Pancreas (tissue), 10 donors: ENCODE results near the gene NOSIP. TPM values are rescaled to one million over a fixed set of nuclear protein-coding genes. Genes with fewer than 3 reads are reported as not detected.

Experiments used
- ATAC-seq, 4 donors: fragments of 200-7000 bp; cut with Tn5 transposase; one replicate each; pipeline versions ENCODE4 v1.8.0 to v1.9.1; 2020; ENCODE audit warnings: mild to moderate bottlenecking in 4 of 4, moderate library complexity in 4 of 4
- DNase-seq, 6 donors: peaks; one replicate each; pipeline ENCODE4 v3.0.0-alpha.2; 2020
- FAIRE-seq: peaks from 2 replicates; lab custom pipeline; 2012; peaks lifted over from hg19 to GRCh38; lab: Jason Lieb, UNC
- H3K27ac ChIP-seq, 4 donors: fragments of 200-600 bp; sonication (generic); 1 replicate in 3 of 4; 2 replicates in 1 of 4; pipeline versions ENCODE4 v1.5.0 to v1.8.0; 2020
- H3K27me3 ChIP-seq, 4 donors: fragments of 200-600 bp; one replicate each; pipeline ENCODE4 v1.8.0; 2021
- H3K36me3 ChIP-seq, 3 donors: fragments of 200-600 bp; sonication (generic) in 1 of 3; one replicate each; pipeline versions ENCODE4 v1.5.0 to v1.8.0; 2020 to 2021
- H3K4me1 ChIP-seq, 3 donors: fragments of 200-600 bp; one replicate each; pipeline ENCODE4 v1.8.0; 2021
- H3K4me3 ChIP-seq, 4 donors: fragments of 200-600 bp; sonication (generic) in 2 of 4; one replicate each; pipeline versions ENCODE4 v1.5.0 to v1.8.0; 2020 to 2021
- H3K9me3 ChIP-seq, 4 donors: fragments of 200-600 bp; one replicate each; pipeline ENCODE4 v1.8.0; 2021
- WGBS, 2 donors: extraction: QIAGEN DNeasy Blood & Tissue Kit; methylation state at CpG; one replicate each; pipeline ENCODE4 v1.1.7; 2013; 5-methylcytosine and 5-hydroxymethylcytosine counted together
- intact Hi-C, 3 donors: fragments of 100-400 bp; cut with DNase I; formaldehyde crosslinking; loops; one replicate each; pipeline versions ENCODE4 v1.11.1 to v1.14.2; 2022
- polyA plus RNA-seq, 2 donors: library from polyadenylated mRNA; stranded (reverse); fragments of 200-250 nt; gene quantifications; one replicate each; pipeline ENCODE4 v1.2.3, GENCODE V29; 2013
- total RNA-seq, 6 donors: library from RNA; stranded (reverse); fragmentation: NEBNext Ultra II Directional in 4 of 6; extraction: Animal tissue kit (Norgen Biotek cat#: 25700) in 4 of 6; gene quantifications; one replicate each; pipeline versions ENCODE4 v1.2.1 to v1.2.4, GENCODE V29; 2021 to 2023
- TF ChIP-seq, protein P1 (sequence below), 4 donors: fragments of 200-600 bp; sonication (generic) in 3 of 4; IDR thresholded peaks; one replicate each; pipeline versions ENCODE4 v1.5.0 to v1.8.0; 2021; ENCODE audit warnings: antibody characterized with exemption in 4 of 4
- donor health status: healthy with polysubstance abuse.
- donor health status: DM: no; HTN: no; CAD: no; lungs with moderate emphysema.
- donor health status: DM: no; HTN: no; CAD: no.
- donor health status: control.
- donor health status: control.
- donor health status: Bipolar disorder and iron deficiency.
- donor health status: DM: yes; HTN: yes; CAD: no.
- donor health status: DM: no; HTN: no; CAD: no.
- donor health status: DM: no; HTN: no; CAD: no.
- donor health status: DM: yes; HTN: yes; CAD: no.

NOSIP gene
- total and polyA plus RNA-seq, 8 donors: 40.5 to 148 (median 60.6) TPM

DNA sequence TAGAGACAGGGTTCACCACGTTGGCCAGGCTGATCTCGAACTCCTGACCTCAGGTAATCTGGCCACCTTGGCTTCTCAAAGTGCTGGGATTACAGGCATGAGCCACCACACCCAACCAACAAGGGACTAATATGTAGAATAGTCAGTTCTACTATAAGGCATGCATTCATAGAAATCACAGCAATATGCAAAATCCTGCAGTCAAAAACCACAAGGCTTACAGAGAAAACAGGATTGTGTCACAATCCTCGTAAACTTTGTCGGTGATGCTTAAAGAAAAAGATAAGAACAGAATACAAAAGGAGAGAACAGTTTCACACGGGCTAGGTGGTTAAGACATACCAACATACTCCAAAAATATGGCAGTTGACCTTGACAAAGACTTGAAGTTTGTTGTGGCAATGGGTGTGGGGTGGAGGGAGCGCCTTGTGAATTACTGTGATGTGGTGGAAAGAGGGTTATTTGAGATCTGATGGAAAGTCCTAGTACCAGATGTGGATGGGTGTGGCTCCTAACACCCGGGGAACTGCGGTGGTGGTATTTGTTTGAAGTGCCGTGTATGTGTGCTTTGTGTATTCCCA, 12.4 kb downstream of the NOSIP start:
- no peak for DNase-seq
- H3K27ac ChIP-seq: peak overlapping the region in 1 of 4 donors; percentile 2
- peak in 2 of 4 donors; percentile 6 to 8 for ATAC-seq
- H3K27me3 ChIP-seq: no peaks in the 10 kb centered on the region
- peaks cover 0 to 9% (median 6%) of the 10 kb centered on the region in 3 donors for H3K4me1 ChIP-seq
- H3K36me3 ChIP-seq: no peaks in the 10 kb centered on the region
- TF ChIP-seq, protein P1, sequence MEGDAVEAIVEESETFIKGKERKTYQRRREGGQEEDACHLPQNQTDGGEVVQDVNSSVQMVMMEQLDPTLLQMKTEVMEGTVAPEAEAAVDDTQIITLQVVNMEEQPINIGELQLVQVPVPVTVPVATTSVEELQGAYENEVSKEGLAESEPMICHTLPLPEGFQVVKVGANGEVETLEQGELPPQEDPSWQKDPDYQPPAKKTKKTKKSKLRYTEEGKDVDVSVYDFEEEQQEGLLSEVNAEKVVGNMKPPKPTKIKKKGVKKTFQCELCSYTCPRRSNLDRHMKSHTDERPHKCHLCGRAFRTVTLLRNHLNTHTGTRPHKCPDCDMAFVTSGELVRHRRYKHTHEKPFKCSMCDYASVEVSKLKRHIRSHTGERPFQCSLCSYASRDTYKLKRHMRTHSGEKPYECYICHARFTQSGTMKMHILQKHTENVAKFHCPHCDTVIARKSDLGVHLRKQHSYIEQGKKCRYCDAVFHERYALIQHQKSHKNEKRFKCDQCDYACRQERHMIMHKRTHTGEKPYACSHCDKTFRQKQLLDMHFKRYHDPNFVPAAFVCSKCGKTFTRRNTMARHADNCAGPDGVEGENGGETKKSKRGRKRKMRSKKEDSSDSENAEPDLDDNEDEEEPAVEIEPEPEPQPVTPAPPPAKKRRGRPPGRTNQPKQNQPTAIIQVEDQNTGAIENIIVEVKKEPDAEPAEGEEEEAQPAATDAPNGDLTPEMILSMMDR (IDR thresholded peaks at IDR 0.05): no peak
- H3K4me3 ChIP-seq: no peak overlapping the region
- WGBS, 2 donors: 38 to 42% methylated on average over 9 of the region's 9 CpGs
- no peak for FAIRE-seq
- intact Hi-C loops: no loop called here
- H3K9me3 ChIP-seq: no peaks in the 10 kb centered on the region

DNA sequence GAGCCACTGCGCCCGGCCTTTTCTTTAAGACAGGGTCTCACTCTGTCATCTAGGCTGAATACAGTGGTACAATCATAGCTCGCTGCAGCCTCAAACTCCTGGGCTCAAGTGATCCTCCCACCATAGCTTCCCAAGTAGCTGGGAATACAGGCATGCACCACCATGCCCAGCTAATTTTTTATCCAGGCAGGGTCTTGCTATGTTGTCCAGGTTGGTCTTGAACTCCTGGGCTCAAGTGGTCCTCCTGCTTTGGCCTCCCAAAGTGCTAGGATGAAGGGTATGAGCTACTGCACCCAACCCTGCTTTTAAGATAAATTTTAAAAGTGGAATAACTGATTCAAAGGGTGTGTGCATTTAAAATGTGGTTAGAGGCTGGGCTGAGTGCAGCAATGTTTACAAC, 14.1 kb downstream of the NOSIP start:
- ATAC-seq (no peak), DNase-seq (no peak), FAIRE-seq (no peak)
- TF ChIP-seq, protein P1 (IDR thresholded peaks at IDR 0.05): no peak
- WGBS, 2 donors: 98 to 100% methylated on average over 3 of the region's 3 CpGs
- Histone ChIP-seq H3K4me3 (no peak overlapping the region), H3K27ac (no peak overlapping the region), H3K9me3 (no peaks in the 10 kb centered on the region), H3K36me3 (no peaks in the 10 kb centered on the region), H3K27me3 (no peaks in the 10 kb centered on the region), H3K4me1 (peaks cover 0 to 10% (median 6%) of the 10 kb centered on the region in 3 donors)
- intact Hi-C loops: no loop called here

DNA sequence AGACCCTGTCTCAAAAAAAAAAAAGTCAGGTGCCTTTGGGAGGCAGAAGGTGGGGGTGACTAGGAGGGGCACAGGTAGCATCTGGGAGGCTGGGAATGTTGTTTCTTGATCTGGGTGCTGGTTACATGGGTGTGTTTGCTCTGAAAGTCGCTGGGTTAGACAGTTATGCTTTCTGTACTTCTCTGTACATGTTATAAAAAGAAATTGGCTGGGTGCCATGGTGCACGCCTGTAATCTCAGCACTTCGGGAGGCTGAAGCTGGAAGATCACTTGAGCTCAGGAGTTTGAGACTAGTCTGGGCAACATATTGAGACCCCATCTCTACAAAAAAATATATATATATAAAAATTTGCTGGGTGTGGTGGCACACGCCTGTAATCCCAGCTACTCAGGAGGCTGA, 15.1 kb downstream of the NOSIP start:
- no peaks in the 10 kb centered on the region for H3K27me3 ChIP-seq
- no peak overlapping the region for H3K4me3 ChIP-seq
- intact Hi-C loops: no loop called here
- no peak for FAIRE-seq
- H3K27ac ChIP-seq: no peak overlapping the region
- ATAC-seq: peak in 1 of 4 donors; percentile 29
- TF ChIP-seq, protein P1 (IDR thresholded peaks at IDR 0.05): no peak
- DNase-seq: no peak
- H3K4me1 ChIP-seq: peaks cover 0 to 14% (median 10%) of the 10 kb centered on the region in 3 donors
- WGBS, 2 donors: 25 to 26% methylated on average over 4 of the region's 4 CpGs
- H3K36me3 ChIP-seq: no peaks in the 10 kb centered on the region
- no peaks in the 10 kb centered on the region for H3K9me3 ChIP-seq

DNA sequence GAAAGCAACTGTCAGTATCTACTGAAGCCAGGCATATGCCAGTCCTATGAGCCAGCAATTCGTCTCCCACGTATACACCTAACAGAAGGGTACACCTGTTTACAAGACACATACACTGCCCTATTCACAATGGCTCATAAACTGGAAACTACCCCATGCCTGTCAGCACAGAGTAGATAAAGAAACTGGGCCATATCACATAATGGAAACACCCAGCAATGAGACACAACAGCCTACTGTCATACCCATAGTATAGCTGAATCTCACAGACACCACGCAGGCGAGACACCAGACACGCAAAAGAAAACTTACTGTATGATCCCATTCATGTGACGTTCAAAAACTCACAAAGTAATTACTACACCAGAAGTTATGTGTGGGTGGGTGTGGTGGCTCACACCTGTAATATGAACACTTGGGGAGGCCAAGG, 15.7 kb downstream of the NOSIP start:
- FAIRE-seq: no peak
- no peaks in the 10 kb centered on the region for H3K9me3 ChIP-seq
- intact Hi-C loops: no loop called here
- no peaks in the 10 kb centered on the region for H3K27me3 ChIP-seq
- TF ChIP-seq, protein P1 (IDR thresholded peaks at IDR 0.05): no peak
- H3K4me1 ChIP-seq: peaks cover 6 to 21% (median 10%) of the 10 kb centered on the region in 3 donors
- H3K36me3 ChIP-seq: no peaks in the 10 kb centered on the region
- H3K27ac ChIP-seq: no peak overlapping the region
- H3K4me3 ChIP-seq: no peak overlapping the region
- whole genome bisulfite sequencing, 2 donors: 71 to 77% methylated on average over 6 of the region's 6 CpGs
- no peak for DNase-seq
- no peak for ATAC-seq

DNA sequence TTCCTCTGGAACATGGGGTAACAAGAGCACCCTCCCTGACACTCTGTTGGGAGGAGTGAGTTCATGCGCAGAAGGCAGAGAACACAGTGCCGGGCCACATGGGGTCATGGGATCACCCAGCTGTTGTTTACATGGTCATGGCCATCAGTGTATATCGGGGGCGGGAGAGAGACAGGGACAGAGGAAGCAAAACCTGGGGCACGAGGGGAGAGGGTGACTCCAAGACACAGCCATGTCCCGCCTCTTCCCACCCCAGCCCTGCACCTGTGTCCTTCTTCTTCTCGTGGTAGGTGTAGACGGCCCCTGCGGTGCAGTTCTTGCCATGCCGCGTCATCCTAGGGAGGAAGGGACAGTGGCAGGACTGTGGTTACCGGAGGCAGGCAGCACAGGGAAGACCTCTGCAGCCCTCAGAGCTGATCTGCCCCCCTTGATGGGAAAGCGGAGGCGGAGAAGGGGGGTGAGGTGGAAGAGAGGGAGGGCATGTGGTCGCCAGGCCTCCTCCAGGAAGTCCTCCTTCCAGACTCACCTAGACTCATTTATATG, 19.9 kb downstream of the NOSIP start:
- Histone ChIP-seq H3K27me3 (no peaks in the 10 kb centered on the region), H3K4me3 (no peak overlapping the region), H3K36me3 (peaks cover 0 to 4% (median 0%) of the 10 kb centered on the region in 3 donors), H3K9me3 (no peaks in the 10 kb centered on the region), H3K27ac (peak overlapping the region; percentile 43 to 77 (median 70)), H3K4me1 (peaks cover 9 to 21% (median 10%) of the 10 kb centered on the region in 3 donors)
- DNase-seq (peak in 5 of 6 donors; percentile 55 to 81 (median 76)), FAIRE-seq (no peak), ATAC-seq (peak; percentile 22 to 38 (median 25))
- 34 to 44% methylated on average over 15 of the region's 15 CpGs for WGBS, 2 donors
- TF ChIP-seq, protein P1 (IDR thresholded peaks at IDR 0.05): no peak
- intact Hi-C loops: no loop called here
